Stimulated activated CD8-positive, alpha-beta memory T cell treated with anti-CD3 and anti-CD28 coated beads, Interleukin-7, amount 100 ng/mL, for 24 hours (primary cell): ENCODE results near the gene GOLGA7B.
"Not testable (repeated sequence)": the region's sequence is repeated elsewhere in the genome, so short reads cannot be mapped to it uniquely, and the experiment has no call there.

ENCODE experiments used
- DNase-seq: peaks from one replicate; pipeline ENCODE4 v3.0.0-alpha.2; 2020; ENCODE audit warnings: low read depth

Gene GOLGA7B

DNA sequence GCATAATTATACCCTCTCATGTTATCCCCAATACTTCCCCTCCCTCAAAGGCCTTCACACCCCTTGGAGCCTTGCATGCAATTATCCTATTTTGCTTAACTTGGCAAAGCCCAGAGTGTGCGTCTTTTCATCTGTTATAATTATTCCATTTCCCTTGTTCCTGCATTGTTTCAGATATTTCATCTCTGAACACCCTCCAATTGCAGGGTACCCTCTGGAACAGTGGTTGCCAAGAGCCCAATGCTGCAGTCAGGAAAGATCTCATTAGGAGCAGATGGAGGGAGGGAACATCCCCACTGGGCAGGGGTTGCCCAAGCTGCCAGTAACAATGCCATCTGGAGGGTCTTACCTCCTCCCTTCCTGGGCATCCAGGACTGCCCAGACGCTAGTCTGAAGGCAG, 18.4 kb upstream of the GOLGA7B start:
- DNase-seq, result no peak

DNA sequence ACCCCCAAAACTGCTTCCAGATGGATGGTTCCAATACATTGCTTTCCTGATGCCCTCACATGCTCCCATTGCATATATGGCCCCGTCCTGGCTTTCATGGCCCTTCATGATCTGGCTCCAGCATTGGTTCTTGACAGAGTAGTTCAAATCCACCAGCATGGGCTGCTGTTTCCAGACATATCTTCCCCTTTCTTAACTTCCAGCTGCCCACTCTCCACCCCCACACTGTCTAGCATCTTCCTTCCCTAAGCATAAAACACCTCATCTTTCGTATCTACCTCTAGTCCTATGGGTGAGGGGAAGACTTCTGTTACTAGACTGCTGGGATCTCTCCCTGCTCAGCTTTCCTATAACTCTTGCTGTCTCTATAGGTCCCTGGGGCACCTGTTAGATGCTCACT, 13.2 kb upstream of the GOLGA7B start:
- DNase-seq, result no peak

DNA sequence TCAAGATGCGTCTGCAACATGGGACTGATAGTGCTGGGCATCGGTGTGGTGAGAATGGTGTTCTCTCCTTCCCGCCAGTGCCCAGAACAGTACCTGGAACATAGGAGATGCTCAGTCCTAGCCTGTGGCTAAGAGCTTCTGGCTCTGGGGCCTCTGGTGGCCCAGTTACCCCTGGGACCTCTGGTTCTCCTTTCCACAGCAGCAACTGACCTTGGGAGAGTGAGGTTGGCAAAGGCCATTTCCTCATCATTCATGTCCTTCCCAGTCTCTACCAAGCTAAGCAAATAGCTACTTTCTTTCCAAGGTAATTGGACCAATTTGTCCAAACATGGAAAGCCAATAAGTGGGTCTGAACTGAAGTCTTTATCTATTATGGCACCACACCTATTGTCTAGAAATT, 11.6 kb upstream of the GOLGA7B start:
- DNase-seq, result no peak

DNA sequence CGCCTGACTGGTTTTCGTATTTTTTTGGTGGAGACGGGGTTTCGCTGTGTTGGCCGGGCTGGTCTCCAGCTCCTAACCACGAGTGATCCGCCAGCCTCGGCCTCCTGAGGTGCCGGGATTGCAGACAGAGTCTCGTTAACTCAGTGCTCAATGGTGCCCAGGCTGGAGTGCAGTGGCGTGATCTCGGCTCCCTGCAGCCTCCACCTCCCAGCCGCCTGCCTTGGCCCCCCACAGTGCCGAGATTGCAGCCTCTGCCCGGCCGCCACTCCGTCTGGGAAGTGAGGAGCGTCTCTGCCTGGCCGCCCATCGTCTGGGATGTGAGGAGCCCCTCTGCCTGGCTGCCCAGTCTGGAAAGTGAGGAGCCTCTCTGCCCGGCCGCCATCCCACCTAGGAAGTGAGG, 8.5 kb upstream of the GOLGA7B start:
- not testable (repeated sequence) for DNase-seq

GRCh38 chr10:97842114-97842513, 7.5 kb upstream of the GOLGA7B start:
- DNase-seq, result not testable (repeated sequence)

DNA sequence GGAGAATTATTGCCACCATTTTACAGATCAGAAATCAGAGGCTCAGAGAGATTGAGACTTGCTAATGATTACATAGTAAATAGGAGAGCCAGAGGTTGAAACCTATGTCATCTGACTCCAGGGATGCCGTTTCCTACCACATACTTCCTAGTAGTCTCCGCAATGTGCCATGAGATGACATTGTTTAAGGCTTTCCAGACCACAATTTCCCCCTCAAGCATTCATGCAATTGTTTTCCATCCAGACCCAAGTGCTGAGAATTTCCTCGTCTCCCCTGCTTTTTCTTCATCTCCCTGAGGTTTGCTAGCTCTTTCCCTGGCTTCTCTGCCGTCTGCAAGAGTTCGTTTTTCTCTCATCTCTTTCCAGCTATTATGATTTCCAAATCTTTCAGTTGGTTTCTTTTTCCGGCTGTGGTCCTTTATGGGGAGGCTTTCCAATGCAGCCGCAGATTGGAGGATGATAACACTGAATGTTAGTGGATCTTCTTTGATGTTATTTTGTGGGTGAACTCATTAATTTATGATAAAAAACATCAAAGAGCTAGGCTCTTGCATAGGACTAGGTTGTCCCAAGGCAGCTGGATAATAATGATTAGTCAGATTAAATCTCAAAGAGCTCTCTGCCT, 6.9 kb upstream of the GOLGA7B start:
- no peak for DNase-seq

GRCh38 chr10:97843281-97843671, 6.4 kb upstream of the GOLGA7B start:
- DNase-seq, result no peak

DNA sequence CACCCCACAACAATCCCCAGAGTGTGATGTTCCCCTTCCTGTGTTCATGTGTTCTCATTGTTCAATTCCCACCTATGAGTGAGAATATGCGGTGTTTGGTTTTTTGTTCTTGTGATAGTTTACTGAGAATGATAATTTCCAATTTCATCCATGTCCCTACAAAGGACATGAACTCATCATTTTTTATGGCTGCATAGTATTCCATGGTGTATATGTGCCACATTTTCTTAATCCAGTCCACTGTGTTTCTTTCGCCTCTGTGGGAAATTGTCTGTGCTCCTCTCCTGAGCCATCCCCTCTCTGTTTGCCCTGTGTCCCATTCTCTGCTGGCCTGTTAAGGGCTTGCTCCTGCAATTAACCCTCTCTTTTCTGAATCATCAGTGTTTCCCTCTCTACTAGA, 5.7 kb upstream of the GOLGA7B start:
- DNase-seq, result not testable (repeated sequence)

- DNase-seq, result no peak
Observed at GRCh38 chr10:97844678-97845077, 5.0 kb upstream of the GOLGA7B start.

DNA sequence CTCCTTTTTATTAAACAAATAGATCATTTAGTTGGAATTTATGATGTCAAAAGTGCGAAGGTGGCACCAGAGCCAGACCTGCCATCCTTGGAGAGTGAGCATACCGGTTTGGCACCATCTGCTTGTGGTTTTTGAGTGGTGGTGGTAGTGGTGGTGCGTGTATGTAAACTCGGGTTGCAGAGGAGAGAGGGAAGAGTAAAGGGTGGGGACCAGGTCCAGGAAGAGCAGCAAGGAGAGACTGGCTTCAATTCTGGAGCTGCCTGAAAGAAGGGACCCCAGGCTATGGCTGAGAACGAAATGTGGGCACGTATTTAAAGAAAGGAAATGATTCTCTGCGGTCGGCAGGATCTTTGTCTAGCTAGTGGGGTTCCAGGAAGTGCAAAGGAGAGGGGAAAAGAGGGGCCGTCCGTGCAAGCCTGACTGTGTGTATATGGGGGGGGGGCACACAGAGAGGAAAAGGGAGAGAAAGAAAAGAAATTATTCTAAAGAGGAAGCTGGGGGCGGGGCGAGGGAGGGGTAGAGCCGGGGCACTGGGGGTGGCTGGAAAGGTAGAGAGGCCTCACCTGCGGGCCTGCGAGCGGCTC, 448 bp upstream of the GOLGA7B start:
- no peak for DNase-seq

- DNase-seq, result no peak
Observed at GRCh38 chr10:97850446-97850845, 803 bp downstream of the GOLGA7B start.

DNA sequence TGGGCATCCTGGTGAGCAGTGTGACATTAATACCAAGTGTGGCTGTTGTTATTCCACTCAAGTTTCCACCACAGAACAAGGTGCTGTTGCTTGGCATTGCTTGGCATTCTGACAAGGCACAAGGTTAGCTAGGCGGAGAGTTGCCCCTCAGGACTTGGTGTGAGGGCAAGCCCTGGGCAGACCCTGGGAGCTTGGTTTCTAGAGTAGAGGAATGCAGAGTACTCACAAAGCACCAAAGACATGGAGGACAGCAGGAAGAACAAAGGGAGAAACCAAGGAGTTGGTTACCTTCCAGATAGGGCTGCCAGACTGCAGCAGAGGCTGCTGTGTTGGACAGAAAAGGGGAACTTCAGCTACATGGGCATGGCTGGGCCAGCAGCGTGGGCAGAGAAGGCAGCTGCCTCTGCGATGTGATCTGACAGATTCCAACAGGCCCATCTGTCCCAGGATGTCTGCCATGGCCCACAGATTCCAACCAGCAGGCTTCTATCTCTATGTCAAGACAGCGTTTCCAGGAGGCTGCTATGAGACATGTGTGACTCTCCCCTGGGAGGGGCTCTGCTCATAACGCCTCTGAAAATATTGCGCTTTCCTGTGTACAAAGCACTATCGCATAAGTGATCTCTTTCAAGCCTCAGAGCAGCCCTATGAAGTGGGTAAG, 1.8 kb downstream of the GOLGA7B start:
- DNase-seq, result no peak

DNA sequence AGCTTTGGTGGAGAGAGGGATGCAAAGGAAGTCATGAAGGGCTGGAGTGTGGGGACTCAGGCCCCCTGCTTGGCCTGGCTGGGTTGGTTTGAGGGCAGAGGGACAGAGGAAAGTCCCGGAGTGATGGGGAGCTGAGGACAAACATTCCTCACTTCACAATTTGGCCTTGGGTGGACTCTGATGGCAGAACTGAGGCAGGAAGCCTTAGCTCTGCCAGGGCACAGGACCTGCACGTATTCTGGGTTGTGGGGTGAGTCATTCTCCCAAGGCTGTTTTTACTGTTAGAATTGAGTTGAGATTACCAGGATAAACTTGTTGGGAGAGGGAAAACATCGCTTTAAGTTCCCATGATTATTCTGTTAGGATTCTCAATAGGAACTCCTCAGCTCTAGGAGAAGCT, 2.6 kb downstream of the GOLGA7B start:
- DNase-seq, result no peak

DNA sequence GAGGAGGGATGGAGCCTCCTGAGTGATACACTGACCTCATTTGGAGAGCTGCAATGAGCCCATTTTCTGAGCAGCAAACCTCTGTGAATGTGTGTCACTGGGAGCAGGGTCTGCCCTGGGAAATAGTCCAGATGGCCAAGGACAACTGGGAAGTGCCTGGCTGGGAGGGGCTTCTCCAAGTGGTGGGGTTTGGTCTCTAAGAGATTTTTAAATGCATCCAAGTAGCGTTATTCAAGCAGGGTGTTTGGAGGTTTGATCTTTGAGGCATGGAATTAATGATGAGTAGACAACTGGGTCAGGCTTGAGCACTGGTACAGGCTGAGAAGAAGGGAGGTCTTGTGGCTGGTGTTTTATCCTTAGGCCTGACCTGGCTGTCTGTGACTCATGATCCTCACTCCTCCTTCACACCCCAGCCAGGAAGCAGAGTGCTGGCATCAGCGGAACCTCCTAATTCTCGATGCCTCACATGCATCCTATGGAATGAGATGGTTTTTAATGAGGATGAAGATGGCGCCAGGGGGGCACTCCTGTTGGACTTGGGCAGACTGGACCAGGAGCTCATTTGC, 3.3 kb downstream of the GOLGA7B start:
- DNase-seq, result no peak

DNA sequence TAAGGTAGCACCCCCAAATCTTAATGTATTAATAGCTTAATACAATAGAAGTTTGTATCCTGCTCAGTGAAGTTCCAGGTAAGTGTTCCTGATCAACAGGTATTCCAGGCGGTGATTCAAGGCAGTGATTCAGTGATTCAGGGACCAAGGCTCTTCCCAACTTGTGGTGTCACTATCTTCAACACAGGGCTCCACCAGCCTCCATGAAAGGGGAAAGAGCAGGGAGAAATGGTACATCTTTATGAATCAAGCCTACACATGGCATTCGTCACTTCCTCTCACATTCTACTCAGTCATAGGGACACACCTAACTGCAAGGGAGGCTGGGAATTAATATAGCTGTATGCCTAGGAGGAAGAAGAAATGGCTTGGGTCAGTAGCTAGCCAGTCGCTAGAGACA, 5.1 kb downstream of the GOLGA7B start:
- no peak for DNase-seq

DNA sequence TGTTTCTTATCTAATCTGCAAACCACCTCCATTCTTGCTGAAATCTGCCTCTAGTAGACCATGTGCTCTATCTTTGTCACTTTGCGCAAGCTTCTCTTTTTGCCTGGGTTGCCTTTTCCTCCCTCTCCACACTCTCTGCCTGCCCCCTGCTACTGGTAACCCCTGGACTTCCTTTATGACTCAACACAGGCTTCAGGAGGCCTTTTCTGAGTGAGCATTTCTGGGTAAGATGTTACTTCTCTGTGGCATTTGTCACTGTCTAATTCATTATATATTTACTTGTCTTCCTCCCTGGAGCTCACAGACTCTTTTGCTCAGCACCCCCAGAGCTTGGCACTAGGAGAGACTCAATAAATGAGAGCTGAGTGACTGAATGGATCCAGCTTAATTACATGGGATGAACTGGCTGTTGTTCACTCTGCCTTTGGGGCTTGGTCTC, 8.4 kb downstream of the GOLGA7B start:
- no peak for DNase-seq

DNA sequence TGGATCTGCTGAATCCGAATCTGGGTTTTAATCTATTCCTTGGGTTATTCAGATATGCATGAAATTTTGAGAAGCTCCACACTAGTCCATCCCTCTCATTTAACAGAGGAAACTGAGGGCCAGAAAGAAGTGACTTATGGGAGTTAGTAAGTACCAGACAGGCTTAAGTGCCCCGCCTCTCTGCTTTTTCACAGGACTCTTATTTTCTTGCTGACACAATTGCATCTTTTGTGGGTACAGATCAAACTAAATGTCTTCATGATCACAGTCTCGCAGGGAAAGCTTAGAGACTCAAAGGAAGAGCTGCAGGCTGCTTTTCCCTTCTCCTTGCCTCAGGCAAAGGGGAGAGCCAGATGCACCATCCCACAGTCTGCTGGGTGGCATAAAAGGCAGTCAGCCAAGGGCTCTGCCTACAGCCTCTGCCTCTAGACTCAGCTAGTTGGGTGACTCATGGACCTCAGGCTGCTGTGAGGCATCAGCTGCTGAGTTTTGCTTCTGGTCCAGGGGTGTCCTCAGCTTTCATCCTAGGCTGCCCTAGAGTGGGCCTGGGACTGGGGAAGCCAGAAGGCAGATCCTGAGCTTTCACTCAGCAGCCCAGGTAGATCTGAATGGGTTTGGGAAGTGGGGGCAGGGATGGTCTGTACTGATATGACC, 11.6 kb downstream of the GOLGA7B start:
- DNase-seq, result no peak

GRCh38 chr10:97861924-97862323, 12.3 kb downstream of the GOLGA7B start:
- no peak for DNase-seq

DNA sequence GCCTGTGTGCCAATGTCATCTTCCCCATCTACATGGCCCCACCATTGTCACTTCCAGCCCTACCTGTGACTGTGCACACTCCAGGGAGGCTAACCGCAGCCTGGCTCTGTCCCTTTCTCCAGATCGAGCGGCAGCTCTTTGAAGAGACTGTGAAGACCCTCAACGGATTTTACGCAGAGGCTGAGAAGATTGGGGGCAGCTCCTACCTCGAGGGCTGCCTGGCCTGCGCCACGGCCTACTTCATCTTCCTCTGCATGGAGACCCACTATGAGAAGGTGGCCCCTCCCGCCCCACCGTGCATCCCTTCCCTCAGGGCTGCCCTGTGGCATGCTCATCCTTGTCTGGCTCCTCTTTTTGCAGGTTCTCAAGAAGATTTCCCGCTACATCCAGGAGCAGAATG, 14.2 kb downstream of the GOLGA7B start:
- no peak for DNase-seq

DNA sequence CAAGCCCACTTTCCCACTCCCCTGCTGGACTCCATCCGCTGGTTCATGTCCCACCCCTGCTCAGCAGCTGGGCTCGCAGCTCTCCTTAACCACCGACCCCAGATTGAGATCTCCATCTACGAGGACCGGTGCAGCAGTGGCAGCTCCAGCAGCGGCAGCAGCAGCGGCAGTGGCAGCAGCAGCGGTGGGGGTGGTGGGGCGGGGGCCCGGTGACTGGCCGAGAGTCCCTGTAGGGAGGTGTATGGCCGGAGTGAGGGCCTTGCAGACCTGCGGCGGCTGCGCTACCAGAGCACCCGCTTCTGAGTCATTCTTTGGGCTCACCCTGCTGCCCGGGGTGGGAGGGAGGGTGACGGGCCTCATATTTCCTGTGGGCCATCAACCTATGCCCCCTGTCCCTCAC, 15.8 kb downstream of the GOLGA7B start:
- DNase-seq, result no peak

DNA sequence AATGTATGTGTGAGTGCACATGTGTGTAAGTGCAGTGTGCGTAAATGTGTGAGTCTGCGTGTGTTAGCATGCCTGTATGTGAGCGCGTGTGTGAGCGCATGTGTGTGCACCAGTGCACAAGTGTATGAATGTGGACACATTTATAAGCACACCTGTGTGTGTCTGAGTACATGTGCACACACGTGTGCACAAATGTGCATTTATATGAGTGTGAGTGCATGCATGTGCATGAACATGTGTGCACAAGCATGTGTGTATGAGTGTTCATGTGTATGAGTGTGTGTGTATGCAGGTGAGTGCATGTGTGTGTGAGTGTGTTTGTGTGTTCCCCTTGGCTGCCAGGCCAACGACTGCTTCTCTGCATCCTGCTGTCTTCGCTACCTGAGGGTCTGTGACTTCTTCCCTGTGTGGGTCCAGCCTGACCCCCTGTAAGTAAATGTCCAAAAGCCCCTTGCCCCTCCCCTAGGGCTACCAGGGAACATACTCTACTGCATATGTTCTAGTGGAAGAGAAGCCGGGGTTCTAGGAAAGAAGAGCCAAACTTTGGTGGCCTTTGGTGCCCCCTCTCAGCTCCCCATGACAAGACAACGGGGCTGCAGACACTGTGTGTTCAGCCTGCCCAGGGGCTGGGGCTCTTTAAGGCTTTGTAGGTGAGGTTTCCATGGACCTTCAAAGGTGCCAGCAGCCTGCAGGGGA, 17.0 kb downstream of the GOLGA7B start:
- DNase-seq, result no peak

GRCh38 chr10:97867220-97867800, 17.7 kb downstream of the GOLGA7B start:
- no peak for DNase-seq
